ENCODE measurements around the gene GLT8D1.

GLT8D1 gene

DNA sequence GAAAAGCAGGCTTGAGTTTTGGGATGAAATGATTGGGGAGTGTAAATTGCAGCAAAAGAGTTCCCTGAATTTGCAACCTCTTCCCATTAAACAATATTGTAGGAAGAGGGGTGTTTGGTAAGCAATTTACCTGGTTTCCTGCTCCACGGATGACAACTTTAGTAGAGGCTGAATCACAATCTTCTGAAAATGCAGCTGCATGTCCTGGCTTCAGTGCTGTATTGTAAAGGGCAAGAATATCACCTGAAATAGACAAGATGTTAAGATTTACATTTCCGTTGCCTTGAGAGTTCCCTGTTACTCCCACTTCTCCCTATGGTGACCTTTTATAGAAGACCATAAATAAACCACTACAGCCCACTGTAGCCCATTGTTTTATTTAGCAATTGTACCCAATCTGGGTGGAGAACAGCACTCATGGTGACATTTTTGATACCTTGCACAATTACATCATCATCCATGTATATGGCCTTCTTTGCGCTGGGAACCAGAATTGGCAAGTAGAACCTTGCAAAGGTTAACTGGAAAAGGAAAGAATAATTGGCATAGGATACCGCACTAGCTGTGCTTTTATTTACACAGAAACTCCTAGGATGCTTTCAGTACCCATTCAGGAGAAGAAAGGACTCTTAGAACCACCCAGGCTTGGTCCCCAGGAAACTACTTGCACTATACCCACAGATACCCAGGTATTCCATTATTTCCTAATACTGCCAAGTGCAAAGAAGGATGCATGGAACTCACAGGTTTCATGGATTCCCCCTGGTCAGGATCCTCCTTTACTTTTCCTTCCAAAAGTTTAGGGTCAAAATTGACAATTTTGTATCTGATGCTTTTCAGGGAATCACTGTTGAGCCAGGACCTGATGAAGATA, 9.6 kb downstream of the GLT8D1 start:
- DNase-seq (ENCODE audit: low read depth), result no peak
- no peak overlapping the region for H3K4me3 ChIP-seq (ENCODE audit: low read depth, low read length)
- TF ChIP-seq, protein P1, sequence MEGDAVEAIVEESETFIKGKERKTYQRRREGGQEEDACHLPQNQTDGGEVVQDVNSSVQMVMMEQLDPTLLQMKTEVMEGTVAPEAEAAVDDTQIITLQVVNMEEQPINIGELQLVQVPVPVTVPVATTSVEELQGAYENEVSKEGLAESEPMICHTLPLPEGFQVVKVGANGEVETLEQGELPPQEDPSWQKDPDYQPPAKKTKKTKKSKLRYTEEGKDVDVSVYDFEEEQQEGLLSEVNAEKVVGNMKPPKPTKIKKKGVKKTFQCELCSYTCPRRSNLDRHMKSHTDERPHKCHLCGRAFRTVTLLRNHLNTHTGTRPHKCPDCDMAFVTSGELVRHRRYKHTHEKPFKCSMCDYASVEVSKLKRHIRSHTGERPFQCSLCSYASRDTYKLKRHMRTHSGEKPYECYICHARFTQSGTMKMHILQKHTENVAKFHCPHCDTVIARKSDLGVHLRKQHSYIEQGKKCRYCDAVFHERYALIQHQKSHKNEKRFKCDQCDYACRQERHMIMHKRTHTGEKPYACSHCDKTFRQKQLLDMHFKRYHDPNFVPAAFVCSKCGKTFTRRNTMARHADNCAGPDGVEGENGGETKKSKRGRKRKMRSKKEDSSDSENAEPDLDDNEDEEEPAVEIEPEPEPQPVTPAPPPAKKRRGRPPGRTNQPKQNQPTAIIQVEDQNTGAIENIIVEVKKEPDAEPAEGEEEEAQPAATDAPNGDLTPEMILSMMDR (IDR thresholded peaks at IDR 0.05; ENCODE audit: low read depth, low read length), result no peak
- TF ChIP-seq MYC (IDR thresholded peaks at IDR 0.05; ENCODE audit: low read depth, low read length) (no peak), POLR2A (IDR thresholded peaks at IDR 0.05; ENCODE audit: extremely low read depth, insufficient read length) (no peak)
- TF ChIP-seq, protein P2, sequence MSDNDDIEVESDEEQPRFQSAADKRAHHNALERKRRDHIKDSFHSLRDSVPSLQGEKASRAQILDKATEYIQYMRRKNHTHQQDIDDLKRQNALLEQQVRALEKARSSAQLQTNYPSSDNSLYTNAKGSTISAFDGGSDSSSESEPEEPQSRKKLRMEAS (IDR thresholded peaks at IDR 0.05; ENCODE audit: low read depth, low read length), result no peak

DNA sequence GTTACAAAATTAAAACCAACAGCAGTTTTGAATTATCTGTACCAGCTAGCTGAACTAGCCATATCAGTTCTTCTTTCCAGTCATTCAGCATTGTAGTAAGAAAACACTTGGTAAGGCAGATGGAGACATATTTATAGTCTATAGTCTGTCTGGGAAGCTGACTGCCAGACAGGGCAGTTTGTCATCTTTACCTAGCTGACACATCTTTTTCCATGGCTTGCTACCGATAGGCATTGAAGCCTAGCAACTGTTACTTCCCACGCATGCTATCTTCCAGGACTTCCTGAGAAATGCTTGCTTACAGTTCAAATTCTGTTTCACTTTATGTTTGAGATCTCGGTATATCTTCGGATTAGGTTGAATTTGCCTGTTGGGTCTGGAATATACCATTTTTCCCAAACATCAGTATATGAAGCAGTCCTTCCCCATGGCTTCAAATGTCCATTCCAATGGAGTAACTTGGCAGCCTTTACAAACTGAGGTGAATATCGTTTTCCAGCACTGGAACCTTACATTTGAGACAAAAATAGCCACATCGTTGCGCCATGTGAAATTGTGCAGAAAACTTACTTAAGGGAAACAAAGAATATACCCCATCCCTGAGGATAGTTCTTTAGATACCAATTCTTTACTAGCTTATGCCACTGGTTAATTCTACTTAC, 10.9 kb downstream of the GLT8D1 start:
- no peak for TF ChIP-seq MYC (IDR thresholded peaks at IDR 0.05; ENCODE audit: low read depth, low read length)
- TF ChIP-seq POLR2A (IDR thresholded peaks at IDR 0.05; ENCODE audit: extremely low read depth, insufficient read length), result no peak
- no peak for DNase-seq (ENCODE audit: low read depth)
- H3K4me3 ChIP-seq (ENCODE audit: low read depth, low read length), result no peak overlapping the region

DNA sequence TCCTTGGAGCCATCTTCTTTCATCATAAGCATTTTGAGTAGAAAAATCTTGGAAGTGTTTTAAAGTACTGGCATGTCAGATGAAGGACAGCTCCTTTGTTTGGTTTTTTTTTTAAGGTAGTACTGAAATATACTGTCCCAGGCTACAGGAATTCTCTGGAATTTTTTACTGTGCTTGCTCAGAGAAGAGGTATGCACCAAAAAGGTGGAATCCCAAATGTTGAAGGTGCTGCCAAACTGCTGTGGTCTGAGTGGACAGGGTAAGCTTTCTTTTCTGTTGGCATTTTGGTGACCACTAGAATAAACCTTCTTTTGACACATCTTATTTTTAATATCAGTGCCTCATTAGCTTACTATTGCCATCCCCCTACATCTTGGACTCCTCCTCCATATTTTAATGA, 12.5 kb downstream of the GLT8D1 start:
- no peak overlapping the region for H3K4me3 ChIP-seq (ENCODE audit: low read depth, low read length)
- no peak for TF ChIP-seq POLR2A (IDR thresholded peaks at IDR 0.05; ENCODE audit: extremely low read depth, insufficient read length)
- TF ChIP-seq, protein P1 (IDR thresholded peaks at IDR 0.05; ENCODE audit: low read depth, low read length), result no peak
- no peak for TF ChIP-seq MYC (IDR thresholded peaks at IDR 0.05; ENCODE audit: low read depth, low read length)
- TF ChIP-seq, protein P2 (IDR thresholded peaks at IDR 0.05; ENCODE audit: low read depth, low read length), result no peak
- no peak for DNase-seq (ENCODE audit: low read depth)

DNA sequence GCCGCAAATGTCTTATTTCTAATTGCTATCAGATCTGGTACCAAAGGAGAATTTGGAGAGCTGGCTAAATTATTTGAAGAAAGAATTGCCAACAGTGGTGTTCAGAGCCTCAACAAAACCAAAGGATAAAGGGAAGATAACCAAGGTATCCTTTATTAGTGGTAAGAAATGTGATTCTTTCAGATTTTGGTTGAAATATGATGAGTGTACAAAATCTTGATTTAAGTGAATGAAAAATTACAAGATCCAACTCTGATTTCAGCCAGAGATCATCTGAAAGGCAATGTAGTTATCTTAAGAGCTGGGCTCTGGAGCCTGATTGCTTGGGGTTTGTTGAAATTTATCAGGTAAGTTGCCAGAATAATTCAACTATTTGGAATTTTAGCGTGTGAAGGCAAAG, 15.0 kb downstream of the GLT8D1 start:
- DNase-seq (ENCODE audit: low read depth), result no peak
- no peak for TF ChIP-seq POLR2A (IDR thresholded peaks at IDR 0.05; ENCODE audit: extremely low read depth, insufficient read length)
- TF ChIP-seq, protein P2 (IDR thresholded peaks at IDR 0.05; ENCODE audit: low read depth, low read length), result no peak
- no peak for TF ChIP-seq MYC (IDR thresholded peaks at IDR 0.05; ENCODE audit: low read depth, low read length)
- TF ChIP-seq, protein P1 (IDR thresholded peaks at IDR 0.05; ENCODE audit: low read depth, low read length), result no peak
- H3K4me3 ChIP-seq (ENCODE audit: low read depth, low read length), result no peak overlapping the region

DNA sequence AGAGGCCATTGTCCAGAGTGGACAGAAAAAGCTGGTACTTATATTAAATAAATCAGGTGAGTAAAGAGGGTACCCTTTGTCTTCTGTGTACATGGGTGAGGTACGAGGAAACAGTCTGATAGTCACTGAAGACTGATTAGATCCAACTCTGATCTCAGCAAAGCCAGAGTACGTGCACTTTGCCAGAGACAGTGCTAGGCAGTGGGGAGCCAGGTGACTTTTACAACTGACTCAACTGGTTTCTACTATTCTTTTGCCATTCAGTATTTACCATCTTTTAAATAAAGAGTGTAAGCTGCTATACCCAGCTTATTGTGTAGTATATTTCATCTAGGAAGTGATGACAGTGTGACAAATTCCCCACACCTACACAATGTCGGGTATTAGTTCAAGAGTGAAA, 16.4 kb downstream of the GLT8D1 start:
- TF ChIP-seq, protein P1 (IDR thresholded peaks at IDR 0.05; ENCODE audit: low read depth, low read length), result no peak
- TF ChIP-seq, protein P2 (IDR thresholded peaks at IDR 0.05; ENCODE audit: low read depth, low read length), result no peak
- TF ChIP-seq POLR2A (IDR thresholded peaks at IDR 0.05; ENCODE audit: extremely low read depth, insufficient read length) (no peak), MYC (IDR thresholded peaks at IDR 0.05; ENCODE audit: low read depth, low read length) (no peak)
- H3K4me3 ChIP-seq (ENCODE audit: low read depth, low read length), result peak overlapping the region; percentile 7
- DNase-seq (ENCODE audit: low read depth), result no peak

DNA sequence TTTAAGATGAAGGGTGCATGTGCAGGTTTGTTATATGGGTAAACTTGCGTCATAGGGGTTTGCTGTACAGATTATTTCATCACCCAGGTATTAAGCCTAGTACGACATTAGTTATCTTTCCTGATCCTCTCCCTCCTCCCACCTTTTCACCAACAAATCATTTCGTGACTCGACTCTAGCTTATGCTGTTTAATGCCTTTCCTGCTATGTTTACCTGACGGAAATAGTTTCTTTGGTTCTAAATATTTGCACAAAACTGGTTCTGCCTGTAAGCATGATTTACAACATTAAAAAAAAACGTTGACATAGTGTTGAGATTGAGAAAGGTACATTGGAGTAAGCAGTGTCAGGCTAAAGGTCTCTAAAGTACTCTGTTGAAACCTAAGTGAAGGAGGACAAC, 17.3 kb downstream of the GLT8D1 start:
- H3K4me3 ChIP-seq (ENCODE audit: low read depth, low read length), result peak overlapping the region; percentile 85
- DNase-seq (ENCODE audit: low read depth), result no peak
- TF ChIP-seq, protein P1 (IDR thresholded peaks at IDR 0.05; ENCODE audit: low read depth, low read length), result no peak
- TF ChIP-seq, protein P2 (IDR thresholded peaks at IDR 0.05; ENCODE audit: low read depth, low read length), result no peak
- no peak for TF ChIP-seq MYC (IDR thresholded peaks at IDR 0.05; ENCODE audit: low read depth, low read length)

All from NB4 (cell line).